Loucy (cell line): Measurements from ENCODE around the gene PSMD2.

Experiments
- EZH2phosphoT487 ChIP-seq: fragments of 200-600 bp; IDR thresholded peaks from 2 replicates; pipeline ENCODE4 v1.6.1; 2018; ENCODE audit warnings: antibody characterized with exemption, mild to moderate bottlenecking, moderate library complexity, borderline replicate concordance
- TF ChIP-seq, protein P1 (sequence below): fragments of 200-600 bp; sonication (generic); conservative IDR thresholded peaks from 2 replicates; pipeline ENCODE4 v1.5.1; 2014; ENCODE audit warnings: mild to moderate bottlenecking, antibody characterized with exemption, low read length

DNA sequence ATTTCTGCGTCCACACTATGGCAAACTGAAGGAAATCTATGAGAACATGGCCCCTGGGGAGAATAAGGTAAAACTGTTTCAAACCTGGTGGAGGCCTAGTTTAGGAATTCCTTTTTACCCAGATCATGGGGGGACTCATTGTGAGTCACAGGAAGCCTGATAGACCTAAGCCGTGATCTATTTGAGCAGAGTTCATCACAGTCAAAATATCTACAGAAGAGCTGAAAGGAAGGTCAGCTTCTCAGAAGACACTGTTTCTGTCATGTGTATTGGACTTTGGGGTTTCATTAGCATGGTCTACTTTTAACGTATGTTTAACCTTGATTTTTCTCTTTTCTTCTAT is 1.3 kb downstream of the PSMD2 start:
- TF ChIP-seq, protein P1, sequence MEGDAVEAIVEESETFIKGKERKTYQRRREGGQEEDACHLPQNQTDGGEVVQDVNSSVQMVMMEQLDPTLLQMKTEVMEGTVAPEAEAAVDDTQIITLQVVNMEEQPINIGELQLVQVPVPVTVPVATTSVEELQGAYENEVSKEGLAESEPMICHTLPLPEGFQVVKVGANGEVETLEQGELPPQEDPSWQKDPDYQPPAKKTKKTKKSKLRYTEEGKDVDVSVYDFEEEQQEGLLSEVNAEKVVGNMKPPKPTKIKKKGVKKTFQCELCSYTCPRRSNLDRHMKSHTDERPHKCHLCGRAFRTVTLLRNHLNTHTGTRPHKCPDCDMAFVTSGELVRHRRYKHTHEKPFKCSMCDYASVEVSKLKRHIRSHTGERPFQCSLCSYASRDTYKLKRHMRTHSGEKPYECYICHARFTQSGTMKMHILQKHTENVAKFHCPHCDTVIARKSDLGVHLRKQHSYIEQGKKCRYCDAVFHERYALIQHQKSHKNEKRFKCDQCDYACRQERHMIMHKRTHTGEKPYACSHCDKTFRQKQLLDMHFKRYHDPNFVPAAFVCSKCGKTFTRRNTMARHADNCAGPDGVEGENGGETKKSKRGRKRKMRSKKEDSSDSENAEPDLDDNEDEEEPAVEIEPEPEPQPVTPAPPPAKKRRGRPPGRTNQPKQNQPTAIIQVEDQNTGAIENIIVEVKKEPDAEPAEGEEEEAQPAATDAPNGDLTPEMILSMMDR, result no peak
- no peak for TF ChIP-seq EZH2phosphoT487
